NCI-H524 (cell line): ENCODE results near the gene IQSEC3.
A peak's percentile ranks its signal among the peaks of the same experiment; 100 is the strongest.

Experiments used
- DNase-seq, 2 experiments: peaks; one replicate each; lab custom pipeline; 2025; lab: John Stamatoyannopoulos, UW

IQSEC3 gene

GRCh38 chr12:138898-139534 is 72.4 kb downstream of the IQSEC3 start:
- DNase-seq = no peak

GRCh38 chr12:139585-139984 is 73.0 kb downstream of the IQSEC3 start:
- DNase-seq = no peak

- no peak for DNase-seq
These were observed 73.6 kb downstream of the IQSEC3 start for GRCh38 chr12:140162-140561.

GRCh38 chr12:143964-144649 is 77.5 kb downstream of the IQSEC3 start:
- no peak for DNase-seq

GRCh38 chr12:144650-145284 is 78.2 kb downstream of the IQSEC3 start:
- no peak for DNase-seq

- no peak for DNase-seq
These were observed 78.9 kb downstream of the IQSEC3 start for GRCh38 chr12:145369-145960.

- DNase-seq = no peak
These were observed 80.7 kb downstream of the IQSEC3 start for GRCh38 chr12:147242-147641.

- no peak for DNase-seq
These were observed 82.3 kb downstream of the IQSEC3 start for GRCh38 chr12:148676-149416.

GRCh38 chr12:151579-151978 is 85.0 kb downstream of the IQSEC3 start:
- DNase-seq = no peak

- no peak for DNase-seq
These were observed 85.9 kb downstream of the IQSEC3 start for GRCh38 chr12:152440-152839.

- DNase-seq = peak; percentile 70 to 75
These were observed 86.6 kb downstream of the IQSEC3 start for GRCh38 chr12:153080-153746.

GRCh38 chr12:154058-154457 is 87.5 kb downstream of the IQSEC3 start:
- DNase-seq = no peak

GRCh38 chr12:155006-155405 is 88.4 kb downstream of the IQSEC3 start:
- DNase-seq = no peak

GRCh38 chr12:155646-156045 is 89.1 kb downstream of the IQSEC3 start:
- DNase-seq = no peak

- no peak for DNase-seq
These were observed 90.4 kb downstream of the IQSEC3 start for GRCh38 chr12:156945-157344.

GRCh38 chr12:157644-158043 is 91.1 kb downstream of the IQSEC3 start:
- no peak for DNase-seq

- no peak for DNase-seq
These were observed 92.7 kb downstream of the IQSEC3 start for GRCh38 chr12:159156-159782.

- DNase-seq = no peak
These were observed 94.3 kb downstream of the IQSEC3 start for GRCh38 chr12:160858-161257.

GRCh38 chr12:161823-162222 is 95.3 kb downstream of the IQSEC3 start:
- no peak for DNase-seq

GRCh38 chr12:162467-163307 is 96.1 kb downstream of the IQSEC3 start:
- peak; percentile 47 to 75 for DNase-seq
